ENCODE data around the gene PPP1R12C. TPM values are rescaled to one million over a fixed set of nuclear protein-coding genes. Genes with fewer than 3 reads are reported as not detected.

Gene PPP1R12C
- total RNA-seq, 4 donors from 2014 or later, result 101 to 350 (median 154) TPM

- H3K27me3 ChIP-seq, result peaks cover 24% of the 10 kb centered on the region
- H3K4me1 ChIP-seq, result peaks cover 10 to 28% (median 24%) of the 10 kb centered on the region in 4 donors
- DNase-seq, result no peak
- in situ Hi-C loops (cut with MboI; ENCODE audit: low pct_ligation_motif_present in 1 of 4, low pct_unique_long_range_greater_than_20kb in 1 of 4, low sequenced_read_pairs in 3 of 4), result no loop called here
- no peaks in the 10 kb centered on the region for H3K9me3 ChIP-seq
- H3K4me3 ChIP-seq, result no peak overlapping the region
- TF ChIP-seq EP300 (IDR thresholded peaks at IDR 0.05; ENCODE audit: low read depth) (no peak), POLR2A (IDR thresholded peaks at IDR 0.05) (no peak), POLR2AphosphoS5 (IDR thresholded peaks at IDR 0.05) (no peak), CTCF (IDR thresholded peaks at IDR 0.05) (no peak)
- H3K36me3 ChIP-seq, result peaks cover 0 to 19% (median 9%) of the 10 kb centered on the region in 4 donors
- no peak overlapping the region for H3K27ac ChIP-seq
- intact Hi-C loops (cut with DNase I; ENCODE audit: low total_unique reads), result no loop called here
- WGBS, 2 donors (ENCODE audit: low coverage in 1 of 2), result 80 to 100% methylated on average over 1 to 3 of the region's 3 CpGs
Observed at GRCh38 chr19:55089342-55089944, 28.0 kb downstream of the PPP1R12C start.

- peaks cover 31% of the 10 kb centered on the region for H3K27me3 ChIP-seq
- no peak overlapping the region for H3K27ac ChIP-seq
- H3K9me3 ChIP-seq, result no peaks in the 10 kb centered on the region
- peak; percentile 82 for DNase-seq
- TF ChIP-seq CTCF (IDR thresholded peaks at IDR 0.05), result peak; percentile 37 to 92 (median 88)
- TF ChIP-seq POLR2A (IDR thresholded peaks at IDR 0.05), result no peak
- WGBS, 2 donors (ENCODE audit: low coverage in 1 of 2), result 13 to 41% methylated on average over 3 to 13 of the region's 18 CpGs
- in situ Hi-C loops (cut with MboI; ENCODE audit: low pct_ligation_motif_present in 1 of 4, low pct_unique_long_range_greater_than_20kb in 1 of 4, low sequenced_read_pairs in 3 of 4) (no loop called here), intact Hi-C loops (cut with DNase I; ENCODE audit: low total_unique reads) (no loop called here)
- H3K36me3 ChIP-seq, result peaks cover 0 to 16% (median 7%) of the 10 kb centered on the region in 4 donors
- peaks cover 10 to 28% (median 24%) of the 10 kb centered on the region in 4 donors for H3K4me1 ChIP-seq
- H3K4me3 ChIP-seq, result no peak overlapping the region
Observed at GRCh38 chr19:55088543-55089341, 28.7 kb downstream of the PPP1R12C start.

- H3K4me1 ChIP-seq, result peaks cover 10 to 28% (median 24%) of the 10 kb centered on the region in 4 donors
- H3K36me3 ChIP-seq, result peaks cover 0 to 16% (median 7%) of the 10 kb centered on the region in 4 donors
- in situ Hi-C loops (cut with MboI; ENCODE audit: low pct_ligation_motif_present in 1 of 4, low pct_unique_long_range_greater_than_20kb in 1 of 4, low sequenced_read_pairs in 3 of 4), result no loop called here
- WGBS, 2 donors (ENCODE audit: low coverage in 1 of 2), result 60 to 64% methylated on average over 7 to 12 of the region's 12 CpGs
- no peak for TF ChIP-seq CTCF (IDR thresholded peaks at IDR 0.05)
- TF ChIP-seq POLR2AphosphoS5 (IDR thresholded peaks at IDR 0.05), result no peak
- TF ChIP-seq POLR2A (IDR thresholded peaks at IDR 0.05), result no peak
- no peak for TF ChIP-seq EP300 (IDR thresholded peaks at IDR 0.05; ENCODE audit: low read depth)
- intact Hi-C loops (cut with DNase I; ENCODE audit: low total_unique reads), result no loop called here
- H3K9me3 ChIP-seq, result no peaks in the 10 kb centered on the region
- peak overlapping the region in 1 of 4 donors; percentile 31 for H3K27ac ChIP-seq
- no peak for DNase-seq
- H3K4me3 ChIP-seq, result no peak overlapping the region
- peaks cover 38% of the 10 kb centered on the region for H3K27me3 ChIP-seq
Observed at GRCh38 chr19:55088021-55088451, 29.4 kb downstream of the PPP1R12C start.

- in situ Hi-C loops (cut with MboI; ENCODE audit: low pct_ligation_motif_present in 1 of 4, low pct_unique_long_range_greater_than_20kb in 1 of 4, low sequenced_read_pairs in 3 of 4) (no loop called here), intact Hi-C loops (cut with DNase I; ENCODE audit: low total_unique reads) (no loop called here)
- H3K27ac ChIP-seq, result peak overlapping the region in 3 of 4 donors; percentile 24 to 35 (median 31)
- DNase-seq, result no peak
- peaks cover 43% of the 10 kb centered on the region for H3K27me3 ChIP-seq
- H3K36me3 ChIP-seq, result peaks cover 0 to 12% (median 6%) of the 10 kb centered on the region in 4 donors
- H3K4me3 ChIP-seq, result peak overlapping the region in 3 of 4 donors; percentile 21 to 47 (median 36)
- H3K9me3 ChIP-seq, result no peaks in the 10 kb centered on the region
- TF ChIP-seq EP300 (IDR thresholded peaks at IDR 0.05; ENCODE audit: low read depth) (no peak), CTCF (IDR thresholded peaks at IDR 0.05) (no peak), POLR2AphosphoS5 (IDR thresholded peaks at IDR 0.05) (no peak), POLR2A (IDR thresholded peaks at IDR 0.05) (no peak)
- WGBS, 2 donors (ENCODE audit: low coverage in 1 of 2), result 49 to 63% methylated on average over 9 to 17 of the region's 17 CpGs
- peaks cover 10 to 28% (median 25%) of the 10 kb centered on the region in 4 donors for H3K4me1 ChIP-seq
Observed at GRCh38 chr19:55087542-55087901, 29.9 kb downstream of the PPP1R12C start.

All from transverse colon (tissue), 4 donors.